Activated CD8-positive, alpha-beta T cell treated with anti-CD3 and anti-CD28 coated beads for 36 hours (primary cell): ENCODE measurements around the gene MMS19. TPM values are rescaled to one million over a fixed set of nuclear protein-coding genes. Genes with fewer than 3 reads are reported as not detected.

Experiments used
- ATAC-seq: fragments of 200-7000 bp; cut with Tn5 transposase; one replicate; pipeline ENCODE4 v1.10.0; 2021; ENCODE audit warnings: mild to moderate bottlenecking, moderate library complexity
- CTCF ChIA-PET: fragments of 350-600 bp; sonication (Branson Sonifier 250); formaldehyde crosslinking; loops from one replicate; lab custom pipeline; 2021; ENCODE audit warnings: antibody characterized with exemption; lab: Charles Lee
- POLR2A ChIA-PET: fragments of 350-600 bp; sonication (Branson Sonifier 250); formaldehyde crosslinking; loops from one replicate; lab custom pipeline; 2021; ENCODE audit warnings: antibody characterized with exemption; lab: Charles Lee
- DNase-seq: peaks from one replicate; pipeline ENCODE4 v3.0.0-alpha.2; 2020
- H3K27ac Mint-ChIP-seq: one replicate; pipeline ENCODE4 v1.8.0; 2021; ENCODE audit warnings: mild to moderate bottlenecking, mixed read lengths
- H3K27me3 Mint-ChIP-seq: one replicate; pipeline ENCODE4 v1.8.0; 2021; ENCODE audit warnings: mixed read lengths
- H3K36me3 Mint-ChIP-seq: one replicate; pipeline ENCODE4 v1.8.0; 2021; ENCODE audit warnings: low read depth, mixed read lengths
- H3K4me1 Mint-ChIP-seq: one replicate; pipeline ENCODE4 v1.8.0; 2021; ENCODE audit warnings: low read depth, mixed read lengths
- H3K4me3 Mint-ChIP-seq: one replicate; pipeline ENCODE4 v1.8.0; 2021; ENCODE audit warnings: mild to moderate bottlenecking, moderate library complexity, mixed read lengths
- H3K9me3 Mint-ChIP-seq: one replicate; pipeline ENCODE4 v1.8.0; 2021; ENCODE audit warnings: mixed read lengths
- CTCF ChIP-seq: fragments of 200-600 bp; IDR thresholded peaks from one replicate; pipeline ENCODE4 v1.8.0; 2022; ENCODE audit warnings: antibody characterized with exemption, mild to moderate bottlenecking
- intact Hi-C: fragments of 100-400 bp; cut with micrococcal nuclease; formaldehyde crosslinking; loops from one replicate; pipeline ENCODE4 v1.10.0; 2022
- total RNA-seq, 2 experiments: library from RNA; stranded (reverse); gene quantifications; one replicate each; pipeline ENCODE4 v1.2.3, GENCODE V29; 2021

The MMS19 gene
- total RNA-seq, 2 experiments from 2014 or later = 107 to 108 TPM

GRCh38 chr10:97466755-97467154 is 31.5 kb downstream of the MMS19 start:
- H3K4me3 Mint-ChIP-seq = no peak overlapping the region
- H3K4me1 Mint-ChIP-seq = no peaks in the 10 kb centered on the region
- no peaks in the 10 kb centered on the region for H3K9me3 Mint-ChIP-seq
- H3K27ac Mint-ChIP-seq = no peak overlapping the region
- peaks cover 31% of the 10 kb centered on the region for H3K36me3 Mint-ChIP-seq
- ATAC-seq (no peak), DNase-seq (no peak)
- no peak for TF ChIP-seq CTCF
- H3K27me3 Mint-ChIP-seq = no peaks in the 10 kb centered on the region
- CTCF ChIA-PET = interaction anchor here (0.8 to 1.6 kb wide), 5 partner anchors 9 to 59 kb away, joined by 3 to 7 read pairs (median 5); no protein-coding TSS in a partner anchor
- POLR2A ChIA-PET = interaction anchor here (2.0 to 4.3 kb wide), 3 partner anchors 10 to 33 kb away, joined by 9 to 27 read pairs (median 9); no protein-coding TSS in a partner anchor
- intact Hi-C loops = no loop called here

DNA sequence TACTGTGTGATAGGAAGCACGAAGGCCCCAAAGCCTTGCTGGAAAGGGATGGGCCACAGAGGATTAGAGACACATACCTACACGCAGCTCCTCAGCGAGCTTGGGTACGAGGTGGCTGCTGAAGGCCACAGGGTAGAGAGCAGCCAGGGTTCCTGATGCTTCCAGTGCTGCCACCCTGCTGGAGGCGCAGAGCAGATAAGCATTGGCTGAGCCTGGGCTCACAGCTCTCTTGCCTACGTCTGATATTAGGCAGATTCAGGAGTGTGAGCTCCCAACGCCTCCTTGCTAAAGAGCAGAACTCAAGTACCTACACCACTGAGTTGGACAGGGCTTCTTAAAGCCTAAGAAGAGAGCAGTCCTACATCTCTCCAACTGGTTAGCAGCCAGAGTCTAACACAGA is 32.2 kb downstream of the MMS19 start:
- H3K27ac Mint-ChIP-seq = no peak overlapping the region
- H3K36me3 Mint-ChIP-seq = peaks cover 36% of the 10 kb centered on the region
- TF ChIP-seq CTCF = no peak
- DNase-seq (no peak), ATAC-seq (no peak)
- H3K27me3 Mint-ChIP-seq = no peaks in the 10 kb centered on the region
- no peak overlapping the region for H3K4me3 Mint-ChIP-seq
- intact Hi-C loops = loop anchor here (2.0 kb wide), 1 partner anchor 85 kb away; no protein-coding TSS in a partner anchor
- POLR2A ChIA-PET = interaction anchor here (2.0 to 4.3 kb wide), 3 partner anchors 11 to 32 kb away, joined by 9 to 27 read pairs (median 9); no protein-coding TSS in a partner anchor
- H3K9me3 Mint-ChIP-seq = no peaks in the 10 kb centered on the region
- no peaks in the 10 kb centered on the region for H3K4me1 Mint-ChIP-seq
- CTCF ChIA-PET = interaction anchor here (1.1 to 1.6 kb wide), 5 partner anchors 9 to 66 kb away, joined by 3 to 7 read pairs (median 5); no protein-coding TSS in a partner anchor

DNA sequence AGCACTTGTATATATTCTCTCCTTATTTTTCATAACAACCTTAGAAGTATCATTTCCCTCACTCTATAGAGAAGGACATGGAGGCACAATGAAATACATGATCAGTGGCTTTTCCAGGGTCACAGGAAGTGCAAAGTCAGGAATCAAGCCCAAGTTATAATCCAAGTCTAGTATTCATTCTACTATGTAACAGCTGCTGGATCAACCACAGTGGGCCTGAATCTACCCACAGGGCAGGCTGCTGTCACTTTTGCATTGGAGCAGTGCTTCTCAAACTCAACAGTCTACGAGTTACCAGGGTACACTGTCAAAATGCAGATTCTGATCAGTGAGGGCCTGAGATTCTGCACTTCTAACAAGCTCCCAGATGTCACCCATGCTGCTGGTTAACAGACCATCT is 34.0 kb downstream of the MMS19 start:
- no peak for TF ChIP-seq CTCF
- H3K9me3 Mint-ChIP-seq = no peaks in the 10 kb centered on the region
- H3K27me3 Mint-ChIP-seq = no peaks in the 10 kb centered on the region
- intact Hi-C loops = loop anchor here (2.0 kb wide), 1 partner anchor 87 kb away; no protein-coding TSS in a partner anchor
- H3K36me3 Mint-ChIP-seq = peaks cover 36% of the 10 kb centered on the region
- no peak for ATAC-seq
- H3K27ac Mint-ChIP-seq = peak overlapping the region; percentile 55
- H3K4me1 Mint-ChIP-seq = no peaks in the 10 kb centered on the region
- no peak for DNase-seq
- ChIA-PET POLR2A (interaction anchor here (0.9 to 4.3 kb wide), 4 partner anchors 9 to 64 kb away, joined by 3 to 27 read pairs (median 6); no protein-coding TSS in a partner anchor), CTCF (interaction anchor here (0.8 to 2.7 kb wide), 18 partner anchors 9 to 185 kb away, joined by 3 to 22 read pairs (median 4); partner anchors contain the start of gene RRP12)
- no peak overlapping the region for H3K4me3 Mint-ChIP-seq

DNA sequence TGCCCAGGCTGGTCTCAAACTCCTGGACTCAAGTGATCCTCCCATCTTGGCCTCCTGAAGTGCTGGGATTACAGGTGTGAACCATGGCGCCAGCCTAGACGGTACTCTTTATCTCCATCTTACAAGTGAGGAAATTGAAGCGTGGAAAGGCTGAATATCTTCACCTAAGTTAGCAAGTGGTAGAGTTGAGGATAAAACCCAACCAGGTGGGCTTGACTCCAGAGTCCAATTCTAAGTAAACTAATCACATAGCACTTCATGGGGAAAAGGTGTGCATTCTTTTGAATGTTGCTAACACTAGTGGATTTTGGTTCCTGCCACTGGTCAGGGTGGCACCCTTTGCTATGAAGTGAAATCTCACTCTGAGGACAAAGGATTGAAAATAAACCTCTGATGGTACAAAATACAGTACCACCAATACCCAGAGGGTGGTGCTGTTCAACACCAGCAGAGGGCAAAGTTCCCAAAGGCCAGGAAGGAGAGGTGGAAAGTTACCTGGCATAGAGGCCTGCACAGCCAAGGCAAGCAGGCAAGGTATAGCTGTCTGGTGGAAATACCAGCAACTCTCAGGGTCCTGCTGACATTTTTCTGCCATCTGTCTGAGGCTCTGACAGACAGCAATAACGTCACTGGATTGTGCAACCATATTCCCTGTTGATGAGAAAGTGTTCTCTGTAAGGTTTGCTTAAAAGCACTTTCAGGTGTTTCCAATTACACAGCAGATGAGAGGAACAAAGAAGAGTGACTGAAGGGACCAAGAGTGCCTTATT is 34.7 kb downstream of the MMS19 start:
- intact Hi-C loops = loop anchor here (2.0 kb wide), 1 partner anchor 87 kb away; no protein-coding TSS in a partner anchor
- ATAC-seq (peak; percentile 80), DNase-seq (peak; percentile 40)
- Mint-ChIP-seq H3K27ac (peak overlapping the region; percentile 55), H3K36me3 (peaks cover 42% of the 10 kb centered on the region), H3K9me3 (no peaks in the 10 kb centered on the region), H3K4me3 (no peak overlapping the region), H3K4me1 (no peaks in the 10 kb centered on the region), H3K27me3 (no peaks in the 10 kb centered on the region)
- CTCF ChIA-PET = interaction anchor here (0.8 to 2.7 kb wide), 15 partner anchors 9 to 185 kb away, joined by 3 to 22 read pairs (median 4); partner anchors contain the start of gene RRP12
- POLR2A ChIA-PET = interaction anchor here (0.9 to 4.3 kb wide), 3 partner anchors 8 to 63 kb away, joined by 3 to 27 read pairs (median 4); no protein-coding TSS in a partner anchor
- TF ChIP-seq CTCF = peak; percentile 89
